ENCODE results near the gene SRRT.

DNA sequence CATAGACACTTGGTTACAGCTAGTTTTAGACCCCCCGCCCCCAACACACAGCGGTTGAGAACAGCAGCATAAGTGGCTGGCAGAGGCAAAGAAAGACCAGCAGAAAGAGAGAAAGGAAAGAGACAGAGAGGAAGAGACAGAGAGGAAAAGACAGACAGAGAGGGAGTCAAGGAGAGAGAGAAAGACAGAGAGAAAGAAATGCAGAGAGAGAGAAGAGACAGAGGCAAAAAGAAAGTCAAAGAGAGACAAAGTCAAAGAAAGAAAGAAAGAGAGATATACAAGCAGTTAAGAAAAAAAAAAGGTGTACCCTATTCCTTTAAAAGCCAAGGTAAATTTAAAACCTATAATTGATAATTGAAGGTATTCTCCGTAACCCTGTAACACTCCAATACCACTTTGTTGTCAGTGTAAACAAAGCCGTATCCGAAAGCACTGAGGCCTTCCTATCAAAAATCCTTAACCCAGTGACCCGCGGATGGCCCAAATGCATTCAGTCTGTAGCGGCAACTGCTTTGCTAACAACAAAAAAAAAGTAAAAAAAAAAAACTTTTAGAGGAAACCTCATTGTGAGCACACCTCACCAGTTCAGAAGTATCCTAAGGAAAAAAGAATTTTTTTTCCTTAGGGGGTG, 34.3 kb upstream of the SRRT start:
- TF ChIP-seq POLR2A (IDR thresholded peaks at IDR 0.05; ENCODE audit: low read length), result no peak
- TF ChIP-seq GATA1 (IDR thresholded peaks at IDR 0.05; ENCODE audit: low read depth, low read length), result no peak

All from erythroblast (primary cell).